CD14-positive monocyte (primary cell): ENCODE measurements around the gene CSTPP1. TPM values are rescaled to one million over a fixed set of nuclear protein-coding genes. Genes with fewer than 3 reads are reported as not detected.

Experiments
- DNase-seq, 3 donors: peaks; one replicate each; pipeline ENCODE4 v3.0.0-alpha.2; 2011 to 2022
- H2AFZ ChIP-seq: 2 replicates; pipeline ENCODE4 v1.6.0; 2012; ENCODE audit warnings: mild to moderate bottlenecking, low read depth, low read length, inconsistent platforms; ENCODE audit not compliant: insufficient read depth, poor library complexity, severe bottlenecking
- H3K27ac ChIP-seq, 2 donors: 1 replicate in 1 of 2; 2 replicates in 1 of 2; pipeline ENCODE4 v1.5.1; 2012 to 2013; ENCODE audit warnings: low read length in 2 of 2, control low read depth in 1 of 2, inconsistent platforms in 1 of 2, low read depth in 1 of 2, mild to moderate bottlenecking in 1 of 2
- H3K27me3 ChIP-seq, 2 donors: one replicate each; pipeline versions ENCODE4 v1.6.0 to v1.6.1; 2011 to 2013; ENCODE audit warnings: low read length in 2 of 2; ENCODE audit not compliant: control insufficient read depth in 2 of 2, insufficient read depth in 2 of 2
- H3K36me3 ChIP-seq, 2 donors: replicated peaks in 1 of 2; 1 replicate in 1 of 2; 2 replicates in 1 of 2; pipeline versions ENCODE4 v1.5.1 to v1.6.1; 2012 to 2013; ENCODE audit warnings: low read length in 2 of 2, control low read depth in 1 of 2, inconsistent platforms in 1 of 2, mild to moderate bottlenecking in 1 of 2; ENCODE audit not compliant: insufficient read depth in 2 of 2, control insufficient read depth in 1 of 2
- H3K4me1 ChIP-seq, 2 donors: 1 replicate in 1 of 2; 2 replicates in 1 of 2; pipeline versions ENCODE4 v1.5.1 to v1.6.1; 2012 to 2013; ENCODE audit warnings: low read length in 2 of 2, control low read depth in 1 of 2, inconsistent platforms in 1 of 2, mild to moderate bottlenecking in 1 of 2, moderate library complexity in 1 of 2; ENCODE audit not compliant: insufficient read depth in 2 of 2, control insufficient read depth in 1 of 2
- H3K4me2 ChIP-seq: replicated peaks from 2 replicates; pipeline ENCODE3; 2012; ENCODE audit warnings: low read length, moderate library complexity, mild to moderate bottlenecking; ENCODE audit not compliant: poor library complexity, severe bottlenecking; ENCODE audit errors: extremely low read depth
- H3K4me3 ChIP-seq, 3 experiments: fragments of 200-600 bp in 1 of 3; sonication (generic) in 1 of 3; replicated peaks in 1 of 3; 1 replicate in 2 of 3; 2 replicates in 1 of 3; pipeline ENCODE4 v1.5.1; 2011 to 2013; ENCODE audit warnings: low read length in 3 of 3, mild to moderate bottlenecking in 3 of 3, control low read depth in 2 of 3, low read depth in 2 of 3, inconsistent platforms in 1 of 3, moderate library complexity in 1 of 3
- H3K79me2 ChIP-seq: 2 replicates; pipeline ENCODE4 v1.6.0; 2012; ENCODE audit warnings: mild to moderate bottlenecking, control low read depth, inconsistent platforms, low read length, moderate library complexity; ENCODE audit not compliant: insufficient read depth
- H3K9ac ChIP-seq: 2 replicates; pipeline ENCODE4 v1.6.0; 2017; ENCODE audit warnings: low read length, mild to moderate bottlenecking; ENCODE audit not compliant: insufficient read depth, poor library complexity, severe bottlenecking
- H3K9me3 ChIP-seq, 2 donors: replicated peaks in 1 of 2; 1 replicate in 1 of 2; 2 replicates in 1 of 2; pipeline versions ENCODE4 v1.5.1 to v1.6.1; 2012 to 2013; ENCODE audit warnings: low read length in 2 of 2, control low read depth in 1 of 2; ENCODE audit not compliant: control insufficient read depth in 1 of 2, insufficient read depth in 1 of 2
- H4K20me1 ChIP-seq: 2 replicates; pipeline ENCODE4 v1.6.0; 2012; ENCODE audit warnings: mild to moderate bottlenecking, low read length, control low read depth, moderate library complexity; ENCODE audit not compliant: insufficient read depth
- H3K27ac Mint-ChIP-seq, 7 donors: one replicate each; pipeline ENCODE4 v1.8.0; 2020; ENCODE audit warnings: mild to moderate bottlenecking in 7 of 7, mixed read lengths in 7 of 7, moderate library complexity in 6 of 7, inconsistent platforms in 2 of 7
- H3K27me3 Mint-ChIP-seq, 3 donors: one replicate each; pipeline ENCODE4 v1.8.0; 2021 to 2022; ENCODE audit warnings: low read depth in 3 of 3, mild to moderate bottlenecking in 3 of 3, mixed read lengths in 3 of 3, moderate library complexity in 3 of 3, inconsistent platforms in 1 of 3
- H3K36me3 Mint-ChIP-seq, 2 donors: one replicate each; pipeline ENCODE4 v1.8.0; 2020; ENCODE audit warnings: mixed read lengths in 2 of 2, inconsistent platforms in 1 of 2, mild to moderate bottlenecking in 1 of 2
- H3K4me1 Mint-ChIP-seq: one replicate; pipeline ENCODE4 v1.8.0; 2020; ENCODE audit warnings: mild to moderate bottlenecking, mixed read lengths
- H3K4me3 Mint-ChIP-seq, 2 donors: one replicate each; pipeline ENCODE4 v1.8.0; 2020; ENCODE audit warnings: mild to moderate bottlenecking in 2 of 2, mixed read lengths in 2 of 2, moderate library complexity in 1 of 2
- H3K9me3 Mint-ChIP-seq, 7 donors: one replicate each; pipeline ENCODE4 v1.8.0; 2020 to 2022; ENCODE audit warnings: mixed read lengths in 7 of 7, mild to moderate bottlenecking in 6 of 7, moderate library complexity in 6 of 7, inconsistent platforms in 2 of 7
- WGBS: methylation state at CpG from one replicate; pipeline ENCODE4 v1.1.5; 2013; ENCODE audit warnings: missing lambda C conversion rate; ENCODE audit not compliant: insufficient coverage; 5-methylcytosine and 5-hydroxymethylcytosine counted together
- intact Hi-C, 2 donors: fragments of 100-400 bp; cut with micrococcal nuclease; formaldehyde crosslinking; loops; one replicate each; pipeline versions ENCODE4 v1.15.0 to v1.15.1; 2023
- polyA plus RNA-seq, 3 donors: library from polyadenylated mRNA; depleted of rRNA in 1 of 3; unstranded in 2 of 3; stranded (reverse) in 1 of 3; fragments of 300-500 nt in 2 of 3; fragments of >200 nt in 1 of 3; fragmentation: Illumina TruSeq in 2 of 3; gene quantifications; 1 replicate in 2 of 3; 2 replicates in 1 of 3; pipeline ENCODE4 v1.2.3, GENCODE V29; 2012 to 2021
- TF ChIP-seq, protein P1 (sequence below): fragments of 200-600 bp; IDR thresholded peaks from one replicate; pipeline ENCODE4 v1.8.0; 2022; ENCODE audit warnings: antibody characterized with exemption, mild to moderate bottlenecking

Gene CSTPP1
- polyA plus RNA-seq, 3 donors = 4.5 to 6.5 (median 5.9) TPM

DNA sequence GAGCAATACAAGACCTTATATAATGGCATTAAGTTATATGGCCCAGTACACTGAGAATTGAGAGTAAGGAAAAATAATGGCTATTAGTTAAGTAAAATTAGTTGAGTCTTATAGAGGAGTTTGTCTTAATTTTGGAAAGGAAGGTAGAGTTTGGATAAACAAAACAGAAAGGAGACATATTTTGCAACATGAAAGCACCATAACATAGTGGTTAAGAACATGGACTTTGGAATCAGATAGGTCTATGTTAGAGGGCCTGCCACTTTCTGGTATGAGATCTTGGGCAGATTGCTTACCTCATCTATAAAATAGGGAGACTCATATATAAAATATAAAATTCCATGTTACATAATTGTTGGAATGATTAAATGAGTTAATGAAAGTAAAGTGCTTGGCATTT is 68.9 kb downstream of the CSTPP1 start:
- Histone ChIP-seq H2AFZ (no peak overlapping the region), H3K9me3 (no peaks in the 10 kb centered on the region), H3K36me3 (no peaks in the 10 kb centered on the region), H3K27ac (no peak overlapping the region), H3K4me3 (no peak overlapping the region), H3K4me2 (no peak overlapping the region), H3K4me1 (peaks cover 30 to 33% of the 10 kb centered on the region in 2 donors), H3K9ac (no peak overlapping the region), H4K20me1 (no peaks in the 10 kb centered on the region), H3K79me2 (no peaks in the 10 kb centered on the region), H3K27me3 (no peaks in the 10 kb centered on the region)
- peaks cover 54% of the 10 kb centered on the region for H3K4me1 Mint-ChIP-seq
- no peak for DNase-seq
- no peak overlapping the region for H3K4me3 Mint-ChIP-seq
- no peaks in the 10 kb centered on the region for H3K27me3 Mint-ChIP-seq
- peaks cover 0 to 4% (median 0%) of the 10 kb centered on the region in 7 donors for H3K9me3 Mint-ChIP-seq
- no peaks in the 10 kb centered on the region for H3K36me3 Mint-ChIP-seq
- H3K27ac Mint-ChIP-seq = no peak overlapping the region
- TF ChIP-seq, protein P1, sequence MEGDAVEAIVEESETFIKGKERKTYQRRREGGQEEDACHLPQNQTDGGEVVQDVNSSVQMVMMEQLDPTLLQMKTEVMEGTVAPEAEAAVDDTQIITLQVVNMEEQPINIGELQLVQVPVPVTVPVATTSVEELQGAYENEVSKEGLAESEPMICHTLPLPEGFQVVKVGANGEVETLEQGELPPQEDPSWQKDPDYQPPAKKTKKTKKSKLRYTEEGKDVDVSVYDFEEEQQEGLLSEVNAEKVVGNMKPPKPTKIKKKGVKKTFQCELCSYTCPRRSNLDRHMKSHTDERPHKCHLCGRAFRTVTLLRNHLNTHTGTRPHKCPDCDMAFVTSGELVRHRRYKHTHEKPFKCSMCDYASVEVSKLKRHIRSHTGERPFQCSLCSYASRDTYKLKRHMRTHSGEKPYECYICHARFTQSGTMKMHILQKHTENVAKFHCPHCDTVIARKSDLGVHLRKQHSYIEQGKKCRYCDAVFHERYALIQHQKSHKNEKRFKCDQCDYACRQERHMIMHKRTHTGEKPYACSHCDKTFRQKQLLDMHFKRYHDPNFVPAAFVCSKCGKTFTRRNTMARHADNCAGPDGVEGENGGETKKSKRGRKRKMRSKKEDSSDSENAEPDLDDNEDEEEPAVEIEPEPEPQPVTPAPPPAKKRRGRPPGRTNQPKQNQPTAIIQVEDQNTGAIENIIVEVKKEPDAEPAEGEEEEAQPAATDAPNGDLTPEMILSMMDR = no peak
- intact Hi-C loops = no loop called here

DNA sequence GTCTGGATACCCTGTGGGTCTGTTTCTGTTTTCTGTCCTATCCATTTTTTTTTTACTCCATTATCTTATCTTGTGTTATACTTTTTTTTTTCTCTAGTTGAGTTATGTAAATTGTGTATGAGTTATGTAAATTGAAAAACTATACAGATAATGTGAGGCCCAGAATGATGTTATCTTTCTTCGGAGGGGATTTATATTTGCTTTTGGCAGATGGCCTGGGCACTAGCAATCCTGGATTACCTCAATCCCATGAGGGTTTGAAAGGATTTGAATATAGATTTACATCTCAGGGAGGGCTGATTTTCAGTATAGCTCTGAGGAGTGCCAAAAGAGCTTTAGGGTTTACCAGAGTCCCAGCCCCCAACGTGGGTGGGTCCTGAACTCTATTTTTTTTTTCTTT is 71.0 kb downstream of the CSTPP1 start:
- intact Hi-C loops = no loop called here
- Histone ChIP-seq H2AFZ (no peak overlapping the region), H3K27ac (no peak overlapping the region), H4K20me1 (no peaks in the 10 kb centered on the region), H3K36me3 (no peaks in the 10 kb centered on the region), H3K4me3 (no peak overlapping the region), H3K79me2 (no peaks in the 10 kb centered on the region), H3K4me1 (peaks cover 20 to 25% of the 10 kb centered on the region in 2 donors), H3K9ac (no peak overlapping the region), H3K27me3 (no peaks in the 10 kb centered on the region), H3K9me3 (no peaks in the 10 kb centered on the region), H3K4me2 (no peak overlapping the region)
- Mint-ChIP-seq H3K4me3 (no peak overlapping the region), H3K36me3 (no peaks in the 10 kb centered on the region), H3K9me3 (peaks cover 0 to 4% (median 0%) of the 10 kb centered on the region in 7 donors), H3K27ac (no peak overlapping the region), H3K27me3 (no peaks in the 10 kb centered on the region), H3K4me1 (peaks cover 38% of the 10 kb centered on the region)
- no peak for DNase-seq
- WGBS = 100% methylated on average over 1 of the region's 2 CpGs
- TF ChIP-seq, protein P1 = no peak
